A673 (cell line): ENCODE measurements around the gene HAUS3.

Experiments
- EZH2 ChIP-seq: fragments of 200-600 bp; sonication (generic); IDR thresholded peaks from 2 replicates; pipeline ENCODE4 v1.6.1; 2017; ENCODE audit warnings: borderline replicate concordance, low read depth, mild to moderate bottlenecking, mixed read lengths, antibody characterized with exemption, low read length; ENCODE audit not compliant: poor library complexity, severe bottlenecking
- TF ChIP-seq, protein P1 (sequence below): fragments of 300-800, 200-600 bp; sonication (generic); conservative IDR thresholded peaks from 2 replicates; pipeline ENCODE4 v1.5.1; 2017; ENCODE audit warnings: low read depth, mild to moderate bottlenecking, antibody characterized with exemption, low read length, moderate library complexity, mixed read lengths

DNA sequence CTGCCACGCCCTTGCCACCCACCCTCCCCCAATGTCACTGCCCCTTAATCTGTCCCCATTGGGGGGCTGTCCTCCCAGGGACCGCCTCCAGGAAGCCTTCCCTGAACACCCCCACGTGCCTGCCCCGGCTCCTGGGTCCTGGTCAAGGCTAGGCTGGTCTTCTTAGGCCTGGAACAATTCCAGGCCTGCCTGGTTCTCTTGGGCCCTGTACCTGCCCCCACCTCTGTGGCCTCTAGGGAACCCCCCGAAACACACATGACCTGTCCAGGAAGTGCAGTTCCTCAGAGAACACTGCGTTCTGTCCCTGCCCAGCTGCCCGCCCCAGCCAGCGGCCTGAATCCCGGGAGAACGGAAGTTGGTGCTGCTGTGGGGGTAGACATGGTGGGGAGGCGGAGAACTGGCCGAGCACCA is 14.9 kb upstream of the HAUS3 start:
- TF ChIP-seq, protein P1, sequence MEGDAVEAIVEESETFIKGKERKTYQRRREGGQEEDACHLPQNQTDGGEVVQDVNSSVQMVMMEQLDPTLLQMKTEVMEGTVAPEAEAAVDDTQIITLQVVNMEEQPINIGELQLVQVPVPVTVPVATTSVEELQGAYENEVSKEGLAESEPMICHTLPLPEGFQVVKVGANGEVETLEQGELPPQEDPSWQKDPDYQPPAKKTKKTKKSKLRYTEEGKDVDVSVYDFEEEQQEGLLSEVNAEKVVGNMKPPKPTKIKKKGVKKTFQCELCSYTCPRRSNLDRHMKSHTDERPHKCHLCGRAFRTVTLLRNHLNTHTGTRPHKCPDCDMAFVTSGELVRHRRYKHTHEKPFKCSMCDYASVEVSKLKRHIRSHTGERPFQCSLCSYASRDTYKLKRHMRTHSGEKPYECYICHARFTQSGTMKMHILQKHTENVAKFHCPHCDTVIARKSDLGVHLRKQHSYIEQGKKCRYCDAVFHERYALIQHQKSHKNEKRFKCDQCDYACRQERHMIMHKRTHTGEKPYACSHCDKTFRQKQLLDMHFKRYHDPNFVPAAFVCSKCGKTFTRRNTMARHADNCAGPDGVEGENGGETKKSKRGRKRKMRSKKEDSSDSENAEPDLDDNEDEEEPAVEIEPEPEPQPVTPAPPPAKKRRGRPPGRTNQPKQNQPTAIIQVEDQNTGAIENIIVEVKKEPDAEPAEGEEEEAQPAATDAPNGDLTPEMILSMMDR: no peak
- no peak for TF ChIP-seq EZH2
